GM12878 (cell line): ENCODE measurements around the gene SLC4A3.

Experiments
- CREM ChIP-seq: IDR thresholded peaks from 2 replicates; pipeline ENCODE4 v1.6.1; 2014; ENCODE audit warnings: antibody characterized with exemption, low read depth
- FOS ChIP-seq: IDR thresholded peaks from 3 replicates; pipeline ENCODE4 v1.6.1; 2011; ENCODE audit warnings: borderline replicate concordance; ENCODE audit not compliant: insufficient read length; ENCODE audit errors: extremely low read depth
- POLR2A ChIP-seq: IDR thresholded peaks from 2 replicates; pipeline ENCODE4 v1.6.1; 2011; ENCODE audit warnings: low read depth, mild to moderate bottlenecking, low read length
- RFX5 ChIP-seq: IDR thresholded peaks from 2 replicates; pipeline ENCODE4 v1.6.1; 2011; ENCODE audit warnings: low read depth, low read length, improper control_type of control experiment
- SP1 ChIP-seq: IDR thresholded peaks from one replicate; pipeline ENCODE4 v1.6.1; 2011; ENCODE audit warnings: low read depth, low read length
- TF ChIP-seq, protein P1 (sequence below), 3 experiments: IDR thresholded peaks in 2 of 3; conservative IDR thresholded peaks in 1 of 3; 2 replicates each; pipeline ENCODE4 v1.5.1; 2011; ENCODE audit warnings: low read depth in 3 of 3, low read length in 3 of 3, mild to moderate bottlenecking in 3 of 3, control low read depth in 2 of 3, moderate library complexity in 2 of 3, inconsistent platforms in 1 of 3, mixed read lengths in 1 of 3; ENCODE audit not compliant: control insufficient read depth in 2 of 3, insufficient read depth in 1 of 3; ENCODE audit errors: extremely low read depth in 1 of 3

DNA sequence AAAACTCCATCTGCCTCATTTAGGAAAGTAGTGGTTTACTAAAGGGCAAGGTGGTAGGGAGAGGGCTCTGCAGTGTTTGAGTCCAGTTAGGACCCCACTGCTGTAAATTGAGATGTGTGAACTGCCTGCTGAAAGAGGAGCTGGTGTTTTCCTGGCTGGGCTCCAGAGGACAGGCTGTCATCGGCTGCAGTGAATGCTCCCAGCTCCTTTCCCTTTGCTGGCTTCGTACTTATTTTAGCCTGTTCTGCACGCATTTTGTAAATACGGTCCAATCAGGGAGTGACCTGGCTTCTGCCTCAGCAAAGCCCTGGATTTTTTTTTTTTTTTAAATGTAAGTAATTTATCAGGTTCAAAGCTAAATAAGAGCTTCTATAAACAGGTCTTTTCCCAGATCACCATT lies 37.5 kb downstream of the SLC4A3 start:
- no peak for TF ChIP-seq POLR2A
- no peak for TF ChIP-seq RFX5
- TF ChIP-seq, protein P1, sequence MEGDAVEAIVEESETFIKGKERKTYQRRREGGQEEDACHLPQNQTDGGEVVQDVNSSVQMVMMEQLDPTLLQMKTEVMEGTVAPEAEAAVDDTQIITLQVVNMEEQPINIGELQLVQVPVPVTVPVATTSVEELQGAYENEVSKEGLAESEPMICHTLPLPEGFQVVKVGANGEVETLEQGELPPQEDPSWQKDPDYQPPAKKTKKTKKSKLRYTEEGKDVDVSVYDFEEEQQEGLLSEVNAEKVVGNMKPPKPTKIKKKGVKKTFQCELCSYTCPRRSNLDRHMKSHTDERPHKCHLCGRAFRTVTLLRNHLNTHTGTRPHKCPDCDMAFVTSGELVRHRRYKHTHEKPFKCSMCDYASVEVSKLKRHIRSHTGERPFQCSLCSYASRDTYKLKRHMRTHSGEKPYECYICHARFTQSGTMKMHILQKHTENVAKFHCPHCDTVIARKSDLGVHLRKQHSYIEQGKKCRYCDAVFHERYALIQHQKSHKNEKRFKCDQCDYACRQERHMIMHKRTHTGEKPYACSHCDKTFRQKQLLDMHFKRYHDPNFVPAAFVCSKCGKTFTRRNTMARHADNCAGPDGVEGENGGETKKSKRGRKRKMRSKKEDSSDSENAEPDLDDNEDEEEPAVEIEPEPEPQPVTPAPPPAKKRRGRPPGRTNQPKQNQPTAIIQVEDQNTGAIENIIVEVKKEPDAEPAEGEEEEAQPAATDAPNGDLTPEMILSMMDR (IDR thresholded peaks at IDR 0.05 in 2 of 3, conservative IDR thresholded peaks at IDR 0.05 in 1 of 3; ENCODE audit: control insufficient read depth in 2 of 3, extremely low read depth in 1 of 3, insufficient read depth in 1 of 3, low read depth in 3 of 3, low read length in 3 of 3), result no peak
- TF ChIP-seq FOS, result no peak
- TF ChIP-seq SP1, result no peak
- no peak for TF ChIP-seq CREM
